Measurements from ENCODE around the gene DECR2. TPM values are rescaled to one million over a fixed set of nuclear protein-coding genes. Genes with fewer than 3 reads are reported as not detected.

The DECR2 gene
- total and polyA plus RNA-seq, 9 of the 15 experiments (the other 6 are each of a cell fraction or from before 2014, with no cell fraction given), result 1.0 to 31.9 (median 10.3) TPM

DNA sequence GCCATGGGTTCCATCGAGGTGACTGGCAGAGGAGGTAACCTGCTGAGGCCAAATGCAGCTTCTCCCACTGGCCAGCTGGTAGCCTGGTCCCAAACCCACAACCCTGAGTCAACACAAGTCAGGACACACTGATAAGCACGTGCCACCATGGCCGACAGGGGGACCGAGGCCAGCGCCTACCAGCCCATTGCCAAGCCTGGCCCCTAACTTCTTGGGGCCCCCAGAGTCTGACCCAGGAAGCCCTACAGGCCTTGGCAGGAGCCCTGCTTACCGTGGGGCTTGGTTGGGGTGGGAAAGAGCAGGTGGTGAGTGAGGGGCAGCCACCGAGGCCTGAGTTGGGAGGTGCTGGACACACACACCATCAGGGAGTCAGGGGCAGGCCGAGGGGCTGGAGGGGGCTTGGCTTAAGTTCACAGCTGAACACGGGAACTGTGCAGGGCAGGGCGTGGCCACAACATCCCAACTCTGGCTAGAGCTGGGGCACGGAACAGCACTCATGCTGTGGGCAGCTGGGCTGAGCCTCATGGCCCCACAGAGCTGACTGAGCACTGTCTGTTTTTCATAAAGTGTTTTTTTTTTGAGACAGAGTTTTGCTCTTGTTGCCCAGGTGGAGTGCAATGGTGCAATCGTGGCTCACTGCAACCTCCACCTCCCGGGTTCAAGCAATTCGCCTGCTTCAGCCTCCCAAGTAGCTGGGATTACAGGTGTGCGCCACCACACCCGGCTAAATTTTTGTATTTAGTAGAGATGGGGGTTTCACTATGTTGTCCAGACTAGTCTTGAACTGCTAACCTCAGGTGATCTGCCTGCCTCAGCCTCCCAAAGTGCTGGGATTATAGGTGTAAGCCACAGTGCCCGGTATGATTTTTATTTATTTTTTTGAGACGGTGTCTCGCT, 36.8 kb upstream of the DECR2 start:
- Histone ChIP-seq H3K4me1 (replicated peaks in 1 of 2; ENCODE audit: control insufficient read depth in 2 of 2, insufficient read depth in 2 of 2, low read length in 2 of 2) (peaks cover 6 to 82% of the 10 kb centered on the region in 2 experiments; a peak in 4 of 5 replicates), H3K27me3 (ENCODE audit: control insufficient read depth in 2 of 2, insufficient read depth in 2 of 2, low read length in 2 of 2) (no peaks in the 10 kb centered on the region), H3K36me3 (ENCODE audit: control insufficient read depth, insufficient read depth, low read length) (peaks cover 39% of the 10 kb centered on the region; the same call in 2 of the 3 replicates), H3K9me3 (replicated peaks; ENCODE audit: control insufficient read depth, insufficient read depth, low read depth, low read length) (no peaks in the 10 kb centered on the region), H2AFZ (ENCODE audit: low read depth, low read length) (no peak overlapping the region), H3K4me2 (ENCODE audit: insufficient read depth, low read length) (no peak overlapping the region), H3K9ac (ENCODE audit: insufficient read depth in 1 of 2, low read depth in 2 of 2, low read length in 2 of 2) (peak overlapping the region in 1 of 2 experiments; percentile 85; a peak in 3 of 4 replicates), H3K79me2 (ENCODE audit: control insufficient read depth, insufficient read depth, low read length) (peaks cover 11% of the 10 kb centered on the region), H3K27ac (ENCODE audit: extremely low read depth, low read depth, low read length) (no peak overlapping the region), H3K9me1 (ENCODE audit: control insufficient read depth, insufficient read depth, low read length) (peaks cover 4% of the 10 kb centered on the region), H3K4me3 (no peak overlapping the region), H4K20me1 (replicated peaks; ENCODE audit: control insufficient read depth, insufficient read depth, low read length) (no peaks in the 10 kb centered on the region)
- ChIA-PET POLR2A (interaction anchor here (0.5 to 1.4 kb wide), 4 partner anchors 9 to 240 kb away, joined by 3 to 4 read pairs (median 3); partner anchors contain the start of gene AXIN1), CTCF (ENCODE audit: low intra/inter-chr PET ratio) (no interaction called here)
- FAIRE-seq (no peak), ATAC-seq (peak; percentile 7; the same call in 2 of the 3 replicates), DNase-seq (ENCODE audit: extremely low read depth in 1 of 4, low spot score in 3 of 4) (peak in 2 of 4 experiments; percentile 42 to 50)
- BruUV-seq (replicated peaks), result no TSS peak
- intact Hi-C loops (cut with micrococcal nuclease) (no loop called here), in situ Hi-C loops (cut with MboI) (no loop called here)
- WGBS (ENCODE audit: insufficient coverage, low coverage, missing lambda C conversion rate), result 64% methylated on average over 19 of the region's 19 CpGs
- no peak for TF ChIP-seq CBX5 (IDR thresholded peaks at IDR 0.05; ENCODE audit: borderline replicate concordance, low read depth)
- TF ChIP-seq ZNF184 (CRISPR knock-in tag; IDR thresholded peaks at IDR 0.05), result no peak
- peak; percentile 50; the same call in 1 of the 2 replicates for TF ChIP-seq POLR2A (conservative IDR thresholded peaks at IDR 0.05)
- no peak for TF ChIP-seq ZC3H4 (CRISPR knock-in tag; IDR thresholded peaks at IDR 0.05; ENCODE audit: borderline replicate concordance)
- TF ChIP-seq DEAF1 (CRISPR knock-in tag; IDR thresholded peaks at IDR 0.05), result no peak
- TF ChIP-seq MITF (IDR thresholded peaks at IDR 0.05), result no peak
- no peak for TF ChIP-seq NFIX (CRISPR knock-in tag; IDR thresholded peaks at IDR 0.05; ENCODE audit: low read depth)
- no peak for TF ChIP-seq IRF2 (CRISPR knock-in tag; IDR thresholded peaks at IDR 0.05)
- TF ChIP-seq NR2C2 (CRISPR knock-in tag; IDR thresholded peaks at IDR 0.05), result no peak
- no peak for TF ChIP-seq NR2C2 (tag; IDR thresholded peaks at IDR 0.05)
- TF ChIP-seq JUND (IDR thresholded peaks at IDR 0.05; ENCODE audit: borderline replicate concordance, low read depth, low read length), result no peak
- TF ChIP-seq JUND (tag; IDR thresholded peaks at IDR 0.05; ENCODE audit: borderline replicate concordance, low read depth, low read length), result no peak
- no peak for TF ChIP-seq NONO (IDR thresholded peaks at IDR 0.05; ENCODE audit: low read depth in 2 of 2, low read length in 1 of 2)
- peak; percentile 39 for TF ChIP-seq USF1 (CRISPR knock-in tag; IDR thresholded peaks at IDR 0.05)
- no peak for TF ChIP-seq FOXM1 (IDR thresholded peaks at IDR 0.05; ENCODE audit: low read depth)
- TF ChIP-seq FOXM1 (CRISPR knock-in tag; IDR thresholded peaks at IDR 0.05; ENCODE audit: low read depth), result no peak
- no peak for TF ChIP-seq ZNF699 (CRISPR knock-in tag; IDR thresholded peaks at IDR 0.05; ENCODE audit: insufficient replicate concordance)
- no peak for TF ChIP-seq ZNF695 (CRISPR knock-in tag; IDR thresholded peaks at IDR 0.05)
- no peak for TF ChIP-seq PYGO2 (tag; IDR thresholded peaks at IDR 0.05)
- peak; percentile 83 for TF ChIP-seq BHLHE40 (IDR thresholded peaks at IDR 0.05; ENCODE audit: low read length)

Measured in K562 (cell line).